GM21528 (cell line): ENCODE measurements around the gene LTBP3.

Experiments used
- ATAC-seq: cut with Tn5 transposase; IDR thresholded peaks from one replicate; pipeline ENCODE4 v1.9.1; 2021; ENCODE audit warnings: mild to moderate bottlenecking, moderate library complexity; ENCODE audit not compliant: unreplicated experiment, low FRiP score

The LTBP3 gene

DNA sequence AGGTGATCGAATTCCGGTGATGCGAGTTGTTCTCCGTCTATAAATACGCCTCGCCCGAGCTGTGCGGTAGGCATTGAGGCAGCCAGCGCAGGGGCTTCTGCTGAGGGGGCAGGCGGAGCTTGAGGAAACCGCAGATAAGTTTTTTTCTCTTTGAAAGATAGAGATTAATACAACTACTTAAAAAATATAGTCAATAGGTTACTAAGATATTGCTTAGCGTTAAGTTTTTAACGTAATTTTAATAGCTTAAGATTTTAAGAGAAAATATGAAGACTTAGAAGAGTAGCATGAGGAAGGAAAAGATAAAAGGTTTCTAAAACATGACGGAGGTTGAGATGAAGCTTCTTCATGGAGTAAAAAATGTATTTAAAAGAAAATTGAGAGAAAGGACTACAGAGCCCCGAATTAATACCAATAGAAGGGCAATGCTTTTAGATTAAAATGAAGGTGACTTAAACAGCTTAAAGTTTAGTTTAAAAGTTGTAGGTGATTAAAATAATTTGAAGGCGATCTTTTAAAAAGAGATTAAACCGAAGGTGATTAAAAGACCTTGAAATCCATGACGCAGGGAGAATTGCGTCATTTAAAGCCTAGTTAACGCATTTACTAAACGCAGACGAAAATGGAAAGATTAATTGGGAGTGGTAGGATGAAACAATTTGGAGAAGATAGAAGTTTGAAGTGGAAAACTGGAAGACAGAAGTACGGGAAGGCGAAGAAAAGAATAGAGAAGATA is 59.0 kb downstream of the LTBP3 start, which contains the start of gene MALAT1:
MALAT1 (plus strand) TSS at position 69 of the 736 bp plus-strand sequence.
- no peak for ATAC-seq

DNA sequence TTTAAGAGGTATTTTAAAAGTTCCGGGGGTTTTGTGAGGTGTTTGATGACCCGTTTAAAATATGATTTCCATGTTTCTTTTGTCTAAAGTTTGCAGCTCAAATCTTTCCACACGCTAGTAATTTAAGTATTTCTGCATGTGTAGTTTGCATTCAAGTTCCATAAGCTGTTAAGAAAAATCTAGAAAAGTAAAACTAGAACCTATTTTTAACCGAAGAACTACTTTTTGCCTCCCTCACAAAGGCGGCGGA is 59.5 kb downstream of the LTBP3 start:
- ATAC-seq, result no peak

DNA sequence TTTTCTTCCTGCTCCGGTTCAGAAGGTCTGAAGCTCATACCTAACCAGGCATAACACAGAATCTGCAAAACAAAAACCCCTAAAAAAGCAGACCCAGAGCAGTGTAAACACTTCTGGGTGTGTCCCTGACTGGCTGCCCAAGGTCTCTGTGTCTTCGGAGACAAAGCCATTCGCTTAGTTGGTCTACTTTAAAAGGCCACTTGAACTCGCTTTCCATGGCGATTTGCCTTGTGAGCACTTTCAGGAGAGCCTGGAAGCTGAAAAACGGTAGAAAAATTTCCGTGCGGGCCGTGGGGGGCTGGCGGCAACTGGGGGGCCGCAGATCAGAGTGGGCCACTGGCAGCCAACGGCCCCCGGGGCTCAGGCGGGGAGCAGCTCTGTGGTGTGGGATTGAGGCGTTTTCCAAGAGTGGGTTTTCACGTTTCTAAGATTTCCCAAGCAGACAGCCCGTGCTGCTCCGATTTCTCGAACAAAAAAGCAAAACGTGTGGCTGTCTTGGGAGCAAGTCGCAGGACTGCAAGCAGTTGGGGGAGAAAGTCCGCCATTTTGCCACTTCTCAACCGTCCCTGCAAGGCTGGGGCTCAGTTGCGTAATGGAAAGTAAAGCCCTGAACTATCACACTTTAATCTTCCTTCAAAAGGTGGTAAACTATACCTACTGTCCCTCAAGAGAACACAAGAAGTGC is 60.0 kb downstream of the LTBP3 start:
- ATAC-seq, result no peak

DNA sequence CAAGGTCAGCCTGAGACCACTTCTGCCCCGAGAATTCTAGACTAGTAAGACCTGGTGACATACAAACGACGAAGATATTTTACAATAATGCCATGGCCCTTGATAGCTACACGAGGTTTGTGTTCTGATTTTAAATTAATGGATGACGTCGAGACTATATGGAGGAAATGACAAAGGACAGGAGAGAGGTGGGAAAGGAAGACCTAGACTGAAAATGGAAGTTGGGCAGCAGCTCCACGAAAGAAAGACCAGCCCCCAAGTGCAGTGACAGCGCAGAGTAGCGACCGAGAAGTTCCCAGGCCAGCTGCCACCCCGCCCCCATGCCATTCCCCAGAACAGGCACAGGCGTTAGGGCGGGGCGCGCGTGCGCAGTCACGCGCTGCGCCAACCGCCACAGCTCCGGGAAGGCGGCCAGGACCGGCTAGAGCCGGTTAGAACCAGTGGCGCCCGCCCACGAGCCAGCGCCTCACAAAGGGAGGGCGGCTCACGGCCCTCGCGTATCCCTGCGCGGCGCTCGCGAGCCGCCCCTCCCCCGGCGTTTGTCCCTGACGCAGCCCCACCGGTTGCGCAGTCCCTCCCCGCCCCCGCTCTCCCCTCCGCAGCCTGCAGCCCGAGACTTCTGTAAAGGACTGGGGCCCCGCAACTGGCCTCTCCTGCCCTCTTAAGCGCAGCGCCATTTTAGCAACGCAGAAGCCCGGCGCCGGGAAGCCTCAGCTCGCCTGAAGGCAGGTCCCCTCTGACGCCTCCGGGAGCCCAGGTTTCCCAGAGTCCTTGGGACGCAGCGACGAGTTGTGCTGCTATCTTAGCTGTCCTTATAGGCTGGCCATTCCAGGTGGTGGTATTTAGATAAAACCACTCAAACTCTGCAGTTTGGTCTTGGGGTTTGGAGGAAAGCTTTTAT is 60.8 kb downstream of the LTBP3 start:
- ATAC-seq, result peak; percentile 62

DNA sequence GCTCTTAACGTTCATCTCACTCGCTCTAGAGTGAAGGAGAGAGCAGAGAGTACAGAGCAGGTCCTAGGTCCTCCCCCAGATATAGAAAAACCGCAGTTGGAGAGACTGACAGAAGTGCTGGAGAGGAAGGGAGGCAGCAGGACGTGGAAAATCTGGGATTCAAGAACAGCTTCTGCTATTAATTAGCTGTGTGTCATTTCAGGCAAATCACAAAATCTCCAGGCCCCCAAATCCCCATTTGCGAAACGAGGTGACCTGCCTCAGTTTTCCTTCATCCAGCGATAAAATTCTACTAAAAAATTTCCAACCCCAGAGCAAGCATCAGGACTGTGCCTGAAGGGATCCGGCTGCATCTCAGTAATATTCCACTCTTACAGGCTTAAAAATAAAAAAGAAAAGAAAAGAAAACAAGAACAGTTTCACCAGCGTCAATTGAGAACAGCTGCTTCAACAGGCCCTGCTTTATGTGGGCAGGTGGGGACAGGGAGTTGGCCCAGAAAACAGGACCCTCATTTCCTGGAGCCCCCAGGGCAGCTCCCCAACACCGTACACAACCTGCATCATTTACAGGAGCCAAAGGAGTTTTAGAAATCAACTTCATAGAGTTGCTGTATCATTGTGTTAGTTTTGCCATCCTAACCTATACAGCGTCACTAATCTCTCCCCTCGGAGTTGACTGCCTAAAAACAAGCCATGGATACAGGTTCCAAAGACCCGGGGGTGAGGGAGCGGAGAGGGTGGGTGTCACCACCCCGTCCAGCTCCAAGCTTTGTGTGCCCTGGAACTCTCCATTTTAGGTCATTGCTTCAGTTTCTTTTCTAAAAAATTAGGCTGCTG is 61.6 kb downstream of the LTBP3 start:
- ATAC-seq, result peak; percentile 0

DNA sequence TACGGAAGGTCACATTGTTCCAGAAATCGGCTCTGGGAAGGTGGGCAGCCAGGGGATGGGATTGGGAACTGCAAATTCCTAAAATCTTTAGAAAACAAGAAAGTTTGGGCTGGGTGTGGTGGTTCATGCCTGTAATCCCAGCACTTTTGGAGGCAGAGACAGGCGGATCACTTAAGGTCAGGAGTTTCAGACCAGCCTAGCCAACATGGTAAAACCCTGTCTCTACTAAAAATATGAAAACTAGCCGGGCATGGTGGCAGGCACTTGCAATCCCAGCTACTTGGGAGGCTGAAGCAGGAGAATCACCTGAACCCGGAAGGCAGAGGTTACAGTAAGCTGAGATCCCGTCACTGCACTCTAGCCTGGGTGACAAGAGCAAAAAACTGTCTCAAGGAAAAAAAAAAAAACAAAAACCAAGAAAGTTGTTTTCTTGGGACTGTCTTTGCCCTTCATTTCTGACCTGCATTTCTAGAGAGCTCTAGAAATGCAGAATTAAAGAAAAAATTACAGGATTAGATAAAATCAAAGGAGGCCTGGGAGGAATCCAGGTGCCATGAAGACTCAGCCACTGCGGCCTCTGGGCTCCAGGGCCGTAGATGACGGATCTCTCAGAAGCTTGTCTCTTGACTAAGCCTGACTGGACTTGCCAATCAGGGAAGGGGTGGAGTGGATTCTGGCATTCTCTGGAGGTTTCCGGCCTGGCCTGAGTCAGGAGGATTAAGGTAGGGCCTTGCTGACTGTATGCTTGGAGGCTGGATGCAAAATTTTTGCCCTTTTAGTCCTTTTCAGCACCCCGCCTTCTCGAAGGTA is 64.6 kb downstream of the LTBP3 start:
- ATAC-seq, result no peak

DNA sequence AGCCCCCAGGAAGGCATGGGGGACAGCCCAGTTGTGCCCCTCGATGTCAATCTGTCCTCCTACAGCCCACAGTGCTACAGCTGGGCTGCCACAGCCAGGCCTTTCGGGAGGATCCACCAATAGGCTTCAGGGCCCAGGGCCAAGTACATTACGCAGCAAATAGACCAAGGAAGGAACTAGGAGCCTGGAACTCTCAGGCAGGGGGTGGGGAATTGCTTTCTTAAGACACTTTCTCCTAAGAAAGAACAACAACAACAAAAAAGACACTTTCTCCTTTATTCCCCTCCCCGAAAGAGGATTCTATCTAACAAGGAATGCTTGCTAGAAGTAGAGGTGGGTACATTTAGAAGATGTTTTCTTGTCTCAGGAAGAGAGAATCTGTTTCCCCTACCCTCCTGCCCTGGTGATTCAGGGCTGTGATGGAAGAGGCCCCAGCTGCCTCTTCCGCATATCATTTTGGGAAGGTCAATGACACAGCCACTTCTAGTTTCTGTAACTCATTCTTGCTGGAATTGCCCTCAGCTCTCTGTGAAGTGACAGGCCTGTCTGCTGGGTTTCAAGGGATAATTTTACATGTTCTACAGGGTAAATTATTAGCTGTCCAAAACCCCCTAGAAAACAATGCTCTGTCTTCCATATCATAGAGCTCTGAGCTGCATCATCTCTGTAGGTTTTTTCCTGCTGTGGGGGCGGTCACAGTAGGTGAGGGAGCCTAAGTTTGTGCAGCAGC is 65.4 kb downstream of the LTBP3 start:
- ATAC-seq, result no peak

DNA sequence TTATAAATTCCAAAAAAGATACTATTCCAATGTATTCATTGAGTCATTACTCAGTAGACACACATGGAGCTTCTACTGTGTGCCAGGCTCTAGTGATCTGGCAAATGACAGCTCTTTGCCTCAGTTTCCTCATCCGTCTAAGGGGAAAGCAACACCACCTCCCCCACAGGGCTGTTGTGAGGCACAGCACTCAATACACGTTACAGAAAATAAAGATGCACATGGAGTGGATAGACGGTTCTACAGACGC is 65.8 kb downstream of the LTBP3 start:
- no peak for ATAC-seq

DNA sequence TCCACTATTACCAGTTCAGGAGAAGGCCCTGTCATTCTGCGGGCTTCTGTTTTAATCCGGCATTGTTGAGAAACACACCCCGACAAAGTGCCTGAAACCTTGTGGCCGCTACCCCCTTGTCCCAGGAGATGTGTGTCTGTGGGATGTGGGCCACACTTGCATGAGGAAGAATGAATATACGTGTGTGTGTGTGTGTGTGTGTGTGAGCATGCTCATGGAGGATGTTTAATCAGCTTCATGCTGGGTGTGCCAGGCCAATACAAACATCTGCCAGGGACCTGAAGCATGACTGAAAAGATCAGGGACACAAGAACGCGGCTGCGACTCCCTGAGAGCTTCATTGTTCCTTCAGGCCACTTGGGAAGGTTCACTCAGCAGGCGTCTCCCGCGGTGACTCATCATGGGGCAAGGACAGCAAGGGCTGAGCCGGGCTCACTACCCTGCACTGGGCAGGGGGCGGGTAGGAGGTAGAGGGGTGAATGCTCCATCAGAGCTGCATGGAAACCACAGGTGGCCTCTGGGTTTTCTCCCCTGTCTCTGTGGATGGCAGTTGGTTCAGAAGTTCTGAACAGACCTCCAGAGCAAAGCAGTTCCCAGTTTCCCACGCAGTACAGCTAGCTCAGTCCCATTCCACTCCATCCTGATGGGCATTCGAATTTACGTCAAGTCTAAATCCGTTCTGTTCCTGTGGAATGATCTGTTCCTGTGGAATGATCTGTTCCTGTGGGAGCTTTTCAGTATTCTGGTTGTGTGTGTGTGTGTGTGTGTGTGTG is 66.4 kb downstream of the LTBP3 start:
- no peak for ATAC-seq

DNA sequence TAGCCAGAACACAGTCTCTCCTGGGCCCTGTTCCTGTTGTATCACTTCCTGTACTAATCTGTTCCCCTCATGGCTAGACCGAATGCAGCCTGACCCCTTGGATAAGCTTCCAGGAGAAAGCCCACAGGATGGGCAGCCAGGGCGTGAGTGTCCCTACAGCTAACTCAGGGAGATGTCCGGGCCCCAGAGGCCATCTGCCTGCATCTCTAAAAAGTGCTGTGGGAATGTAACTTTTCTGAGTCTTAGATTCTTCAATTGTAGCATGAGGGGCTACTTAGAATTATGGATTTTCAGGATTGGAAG is 67.0 kb downstream of the LTBP3 start:
- ATAC-seq, result no peak

DNA sequence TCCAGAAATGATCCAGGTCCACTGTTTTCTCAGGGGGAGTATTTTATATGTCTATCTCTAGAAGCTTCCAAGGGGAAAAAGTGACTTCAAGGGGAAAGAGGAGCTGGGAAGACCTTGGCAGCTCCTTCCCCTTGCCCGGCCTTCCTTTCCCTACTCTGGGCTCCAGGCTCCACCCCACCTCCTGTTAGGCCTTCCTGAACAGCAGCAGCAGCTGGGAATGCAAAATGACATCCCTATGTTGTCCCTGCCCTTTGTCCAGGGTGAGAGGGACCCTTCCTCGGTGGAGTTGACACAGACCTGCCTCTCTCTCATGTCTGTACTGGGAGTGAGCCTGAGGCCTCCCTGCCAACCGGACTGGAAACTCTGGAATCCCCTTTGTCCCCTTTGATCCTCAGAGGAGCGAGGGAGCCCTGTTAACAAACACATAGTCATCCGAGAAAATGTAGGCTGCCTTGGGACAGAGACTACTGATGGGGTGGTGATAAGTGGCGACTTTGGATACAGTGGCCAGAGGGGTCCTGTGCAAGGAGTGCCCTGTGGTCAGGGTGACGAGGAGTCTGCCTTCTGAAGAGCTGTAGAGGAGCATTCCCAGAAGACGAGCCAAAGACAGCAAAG is 68.3 kb downstream of the LTBP3 start:
- no peak for ATAC-seq

DNA sequence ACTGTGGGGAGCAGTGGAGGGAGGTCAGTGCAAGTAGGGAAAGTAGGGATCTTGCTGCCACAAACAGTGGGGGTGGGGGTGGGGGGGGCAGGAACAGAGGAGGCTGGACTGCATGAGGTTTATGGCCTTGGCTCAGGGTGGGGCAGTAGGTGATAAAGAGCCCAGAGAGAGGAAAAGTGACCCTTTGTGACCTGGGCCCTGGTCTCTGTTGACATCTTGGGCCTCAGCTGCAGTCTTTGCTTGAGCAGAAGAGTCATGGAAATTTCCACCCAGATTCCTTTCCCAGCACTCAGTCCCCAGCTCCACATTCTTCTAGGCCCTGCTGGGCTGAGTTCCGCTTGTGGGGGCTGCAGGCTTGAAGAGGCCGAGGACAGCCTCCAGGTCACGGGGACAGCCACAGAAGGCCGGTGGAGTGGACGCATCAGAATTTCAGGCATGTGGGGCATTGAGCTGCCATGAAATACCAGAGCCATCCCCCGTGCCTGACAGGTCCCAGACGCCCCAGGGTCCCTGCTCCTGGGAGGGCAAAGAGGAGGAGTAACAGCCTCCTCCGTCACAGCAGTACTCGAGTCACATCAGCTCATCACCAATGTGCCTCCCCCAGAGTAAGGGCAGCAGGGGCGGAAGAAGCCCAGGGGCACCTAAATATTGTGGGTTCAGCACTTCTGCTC is 69.0 kb downstream of the LTBP3 start:
- ATAC-seq, result no peak
